GM12872 (cell line): ENCODE data around the gene FBXL22.

Experiments
- CTCF ChIP-seq: IDR thresholded peaks from 3 replicates; pipeline ENCODE4 v1.5.1; 2011; ENCODE audit warnings: low read depth, mild to moderate bottlenecking, low read length, moderate library complexity; ENCODE audit not compliant: insufficient read depth

The FBXL22 gene

GRCh38 chr15:63595065-63595464 lies 2.1 kb upstream of the FBXL22 start:
- TF ChIP-seq CTCF, result no peak

GRCh38 chr15:63595688-63596087 lies 1.5 kb upstream of the FBXL22 start:
- no peak for TF ChIP-seq CTCF

- TF ChIP-seq CTCF, result no peak
These were observed 530 bp upstream of the FBXL22 start for GRCh38 chr15:63596676-63597037.

GRCh38 chr15:63597821-63598220 lies 634 bp downstream of the FBXL22 start:
- no peak for TF ChIP-seq CTCF

GRCh38 chr15:63598473-63599400 lies 1.6 kb downstream of the FBXL22 start:
- TF ChIP-seq CTCF, result no peak

DNA sequence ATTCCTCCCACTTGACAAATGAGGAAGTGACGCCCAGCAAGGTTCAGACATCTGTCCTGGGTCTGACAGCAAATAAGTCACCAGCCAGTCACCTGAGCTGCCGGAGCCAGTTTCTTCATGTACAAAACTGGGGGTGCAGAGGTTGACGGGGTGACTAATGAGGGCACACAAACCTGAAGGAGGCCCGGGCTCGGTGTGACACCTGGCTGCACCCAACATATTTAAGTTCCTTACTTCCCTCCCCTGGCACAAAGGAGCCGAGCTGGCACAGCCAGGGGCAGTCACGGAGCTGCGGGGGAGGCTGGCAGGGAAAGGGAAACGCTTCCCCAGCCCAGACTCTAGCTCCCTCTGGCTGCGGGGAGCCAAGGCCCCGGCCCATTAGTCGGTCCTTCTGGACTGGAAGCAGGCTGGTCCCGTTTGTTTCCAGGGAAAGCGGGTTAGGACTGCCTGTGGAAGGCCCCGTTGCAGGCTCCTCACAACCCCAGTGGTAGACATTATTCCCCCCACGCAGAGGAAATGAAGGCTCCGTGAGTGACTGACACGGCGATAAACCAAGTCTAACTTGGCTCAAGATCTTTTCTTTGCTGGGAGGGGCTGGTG lies 2.3 kb downstream of the FBXL22 start:
- peak; percentile 59 for TF ChIP-seq CTCF

DNA sequence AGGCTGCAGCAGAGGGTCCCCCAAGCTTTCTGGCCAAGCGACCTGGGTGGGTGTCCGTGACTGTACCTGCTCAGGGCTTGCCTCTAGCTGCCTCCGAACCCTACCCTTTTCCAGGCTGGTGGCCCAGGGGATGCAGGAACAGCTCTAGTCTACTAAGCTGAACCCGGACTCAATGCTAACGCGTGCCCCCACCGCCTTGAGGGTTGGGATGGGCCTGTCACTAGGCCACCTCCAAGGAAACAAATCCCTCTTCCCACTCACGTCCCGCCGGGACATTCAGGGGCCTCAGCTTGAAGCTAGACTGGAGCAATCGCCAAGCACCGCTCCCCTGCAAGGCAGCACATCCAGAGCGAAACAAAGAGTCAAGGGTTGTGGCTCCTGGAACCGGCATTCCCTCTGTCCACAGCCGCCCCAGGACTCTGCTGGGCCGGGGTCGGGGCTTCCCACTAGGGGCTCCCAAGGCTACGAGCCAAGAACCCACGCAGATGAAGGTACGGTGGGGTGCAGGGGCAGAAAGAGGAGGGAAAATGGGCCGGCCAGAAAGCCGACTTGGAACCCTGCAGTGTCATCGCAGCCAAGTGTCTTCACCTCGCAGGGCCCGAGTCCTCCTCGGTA lies 2.9 kb downstream of the FBXL22 start:
- no peak for TF ChIP-seq CTCF
